CD14-positive monocyte (primary cell): ENCODE data around the gene PMEPA1. TPM values are rescaled to one million over a fixed set of nuclear protein-coding genes. Genes with fewer than 3 reads are reported as not detected.

Experiments used
- DNase-seq, 3 donors: peaks; one replicate each; pipeline ENCODE4 v3.0.0-alpha.2; 2011 to 2022
- H2AFZ ChIP-seq: 2 replicates; pipeline ENCODE4 v1.6.0; 2012; ENCODE audit warnings: mild to moderate bottlenecking, low read depth, low read length, inconsistent platforms; ENCODE audit not compliant: insufficient read depth, poor library complexity, severe bottlenecking
- H3K27ac ChIP-seq, 2 donors: 1 replicate in 1 of 2; 2 replicates in 1 of 2; pipeline ENCODE4 v1.5.1; 2012 to 2013; ENCODE audit warnings: low read length in 2 of 2, control low read depth in 1 of 2, inconsistent platforms in 1 of 2, low read depth in 1 of 2, mild to moderate bottlenecking in 1 of 2
- H3K27me3 ChIP-seq, 2 donors: one replicate each; pipeline versions ENCODE4 v1.6.0 to v1.6.1; 2011 to 2013; ENCODE audit warnings: low read length in 2 of 2; ENCODE audit not compliant: control insufficient read depth in 2 of 2, insufficient read depth in 2 of 2
- H3K36me3 ChIP-seq, 2 donors: replicated peaks in 1 of 2; 1 replicate in 1 of 2; 2 replicates in 1 of 2; pipeline versions ENCODE4 v1.5.1 to v1.6.1; 2012 to 2013; ENCODE audit warnings: low read length in 2 of 2, control low read depth in 1 of 2, inconsistent platforms in 1 of 2, mild to moderate bottlenecking in 1 of 2; ENCODE audit not compliant: insufficient read depth in 2 of 2, control insufficient read depth in 1 of 2
- H3K4me1 ChIP-seq, 2 donors: 1 replicate in 1 of 2; 2 replicates in 1 of 2; pipeline versions ENCODE4 v1.5.1 to v1.6.1; 2012 to 2013; ENCODE audit warnings: low read length in 2 of 2, control low read depth in 1 of 2, inconsistent platforms in 1 of 2, mild to moderate bottlenecking in 1 of 2, moderate library complexity in 1 of 2; ENCODE audit not compliant: insufficient read depth in 2 of 2, control insufficient read depth in 1 of 2
- H3K4me2 ChIP-seq: replicated peaks from 2 replicates; pipeline ENCODE3; 2012; ENCODE audit warnings: low read length, moderate library complexity, mild to moderate bottlenecking; ENCODE audit not compliant: poor library complexity, severe bottlenecking; ENCODE audit errors: extremely low read depth
- H3K4me3 ChIP-seq, 3 experiments: fragments of 200-600 bp in 1 of 3; sonication (generic) in 1 of 3; replicated peaks in 1 of 3; 1 replicate in 2 of 3; 2 replicates in 1 of 3; pipeline ENCODE4 v1.5.1; 2011 to 2013; ENCODE audit warnings: low read length in 3 of 3, mild to moderate bottlenecking in 3 of 3, control low read depth in 2 of 3, low read depth in 2 of 3, inconsistent platforms in 1 of 3, moderate library complexity in 1 of 3
- H3K79me2 ChIP-seq: 2 replicates; pipeline ENCODE4 v1.6.0; 2012; ENCODE audit warnings: mild to moderate bottlenecking, control low read depth, inconsistent platforms, low read length, moderate library complexity; ENCODE audit not compliant: insufficient read depth
- H3K9ac ChIP-seq: 2 replicates; pipeline ENCODE4 v1.6.0; 2017; ENCODE audit warnings: low read length, mild to moderate bottlenecking; ENCODE audit not compliant: insufficient read depth, poor library complexity, severe bottlenecking
- H3K9me3 ChIP-seq, 2 donors: replicated peaks in 1 of 2; 1 replicate in 1 of 2; 2 replicates in 1 of 2; pipeline versions ENCODE4 v1.5.1 to v1.6.1; 2012 to 2013; ENCODE audit warnings: low read length in 2 of 2, control low read depth in 1 of 2; ENCODE audit not compliant: control insufficient read depth in 1 of 2, insufficient read depth in 1 of 2
- H4K20me1 ChIP-seq: 2 replicates; pipeline ENCODE4 v1.6.0; 2012; ENCODE audit warnings: mild to moderate bottlenecking, low read length, control low read depth, moderate library complexity; ENCODE audit not compliant: insufficient read depth
- H3K27ac Mint-ChIP-seq, 7 donors: one replicate each; pipeline ENCODE4 v1.8.0; 2020; ENCODE audit warnings: mild to moderate bottlenecking in 7 of 7, mixed read lengths in 7 of 7, moderate library complexity in 6 of 7, inconsistent platforms in 2 of 7
- H3K27me3 Mint-ChIP-seq, 3 donors: one replicate each; pipeline ENCODE4 v1.8.0; 2021 to 2022; ENCODE audit warnings: low read depth in 3 of 3, mild to moderate bottlenecking in 3 of 3, mixed read lengths in 3 of 3, moderate library complexity in 3 of 3, inconsistent platforms in 1 of 3
- H3K36me3 Mint-ChIP-seq, 2 donors: one replicate each; pipeline ENCODE4 v1.8.0; 2020; ENCODE audit warnings: mixed read lengths in 2 of 2, inconsistent platforms in 1 of 2, mild to moderate bottlenecking in 1 of 2
- H3K4me1 Mint-ChIP-seq: one replicate; pipeline ENCODE4 v1.8.0; 2020; ENCODE audit warnings: mild to moderate bottlenecking, mixed read lengths
- H3K4me3 Mint-ChIP-seq, 2 donors: one replicate each; pipeline ENCODE4 v1.8.0; 2020; ENCODE audit warnings: mild to moderate bottlenecking in 2 of 2, mixed read lengths in 2 of 2, moderate library complexity in 1 of 2
- H3K9me3 Mint-ChIP-seq, 7 donors: one replicate each; pipeline ENCODE4 v1.8.0; 2020 to 2022; ENCODE audit warnings: mixed read lengths in 7 of 7, mild to moderate bottlenecking in 6 of 7, moderate library complexity in 6 of 7, inconsistent platforms in 2 of 7
- CTCF ChIP-seq: fragments of 200-600 bp; IDR thresholded peaks from one replicate; pipeline ENCODE4 v1.8.0; 2022; ENCODE audit warnings: antibody characterized with exemption, mild to moderate bottlenecking
- WGBS: methylation state at CpG from one replicate; pipeline ENCODE4 v1.1.5; 2013; ENCODE audit warnings: missing lambda C conversion rate; ENCODE audit not compliant: insufficient coverage; 5-methylcytosine and 5-hydroxymethylcytosine counted together
- intact Hi-C, 2 donors: fragments of 100-400 bp; cut with micrococcal nuclease; formaldehyde crosslinking; loops; one replicate each; pipeline versions ENCODE4 v1.15.0 to v1.15.1; 2023
- polyA plus RNA-seq, 3 donors: library from polyadenylated mRNA; depleted of rRNA in 1 of 3; unstranded in 2 of 3; stranded (reverse) in 1 of 3; fragments of 300-500 nt in 2 of 3; fragments of >200 nt in 1 of 3; fragmentation: Illumina TruSeq in 2 of 3; gene quantifications; 1 replicate in 2 of 3; 2 replicates in 1 of 3; pipeline ENCODE4 v1.2.3, GENCODE V29; 2012 to 2021

Gene PMEPA1
- polyA plus RNA-seq, 3 donors, result 0.12 to 0.73 (median 0.59) TPM

- peaks cover 46% of the 10 kb centered on the region for H3K4me1 Mint-ChIP-seq
- WGBS, result 97% methylated on average over 15 of the region's 20 CpGs
- H2AFZ ChIP-seq, result no peak overlapping the region
- H3K79me2 ChIP-seq, result no peaks in the 10 kb centered on the region
- intact Hi-C loops, result no loop called here
- H3K9me3 ChIP-seq, result no peaks in the 10 kb centered on the region
- H3K27me3 Mint-ChIP-seq, result peaks cover 2 to 18% (median 16%) of the 10 kb centered on the region in 3 donors
- H3K9me3 Mint-ChIP-seq, result no peaks in the 10 kb centered on the region
- H3K27ac Mint-ChIP-seq, result peak overlapping the region in 3 of 7 donors; percentile 23 to 68 (median 38)
- H3K4me2 ChIP-seq, result no peak overlapping the region
- H3K27ac ChIP-seq, result no peak overlapping the region
- H3K4me3 ChIP-seq, result no peak overlapping the region
- peaks cover 2 to 24% of the 10 kb centered on the region in 2 donors for H3K36me3 ChIP-seq
- no peak for DNase-seq
- no peaks in the 10 kb centered on the region for H3K27me3 ChIP-seq
- H3K9ac ChIP-seq, result no peak overlapping the region
- H3K4me3 Mint-ChIP-seq, result no peak overlapping the region
- no peak for TF ChIP-seq CTCF
- H3K36me3 Mint-ChIP-seq, result peaks cover 7 to 42% of the 10 kb centered on the region in 2 donors
- H3K4me1 ChIP-seq, result peaks cover 36% of the 10 kb centered on the region in 2 donors
- no peaks in the 10 kb centered on the region for H4K20me1 ChIP-seq
Measured at GRCh38 chr20:57616143-57616951, 93.5 kb downstream of the PMEPA1 start.

GRCh38 chr20:57615445-57615811, 94.4 kb downstream of the PMEPA1 start:
- WGBS, result 90% methylated on average over 2 of the region's 8 CpGs
- Histone ChIP-seq H3K36me3 (peaks cover 2 to 24% of the 10 kb centered on the region in 2 donors), H3K9me3 (no peaks in the 10 kb centered on the region), H3K4me3 (no peak overlapping the region), H3K27ac (no peak overlapping the region), H3K4me2 (no peak overlapping the region), H3K79me2 (no peaks in the 10 kb centered on the region), H4K20me1 (no peaks in the 10 kb centered on the region), H3K9ac (no peak overlapping the region), H2AFZ (no peak overlapping the region), H3K27me3 (no peaks in the 10 kb centered on the region), H3K4me1 (peaks cover 27% of the 10 kb centered on the region in 2 donors)
- H3K9me3 Mint-ChIP-seq, result peaks cover 0 to 3% (median 0%) of the 10 kb centered on the region in 7 donors
- no peak for DNase-seq
- intact Hi-C loops, result no loop called here
- H3K4me1 Mint-ChIP-seq, result peaks cover 37% of the 10 kb centered on the region
- peaks cover 7 to 47% of the 10 kb centered on the region in 2 donors for H3K36me3 Mint-ChIP-seq
- peak overlapping the region in 1 of 7 donors; percentile 50 for H3K27ac Mint-ChIP-seq
- peak overlapping the region in 1 of 2 donors; percentile 7 for H3K4me3 Mint-ChIP-seq
- TF ChIP-seq CTCF, result no peak
- peaks cover 7 to 22% (median 13%) of the 10 kb centered on the region in 3 donors for H3K27me3 Mint-ChIP-seq
